COLO668 (cell line): Measurements from ENCODE around the gene CACNA1B.

Experiments
- DNase-seq: peaks from one replicate; lab custom pipeline; 2025; ENCODE audit not compliant: unreplicated experiment; lab: John Stamatoyannopoulos, UW

Gene CACNA1B

DNA sequence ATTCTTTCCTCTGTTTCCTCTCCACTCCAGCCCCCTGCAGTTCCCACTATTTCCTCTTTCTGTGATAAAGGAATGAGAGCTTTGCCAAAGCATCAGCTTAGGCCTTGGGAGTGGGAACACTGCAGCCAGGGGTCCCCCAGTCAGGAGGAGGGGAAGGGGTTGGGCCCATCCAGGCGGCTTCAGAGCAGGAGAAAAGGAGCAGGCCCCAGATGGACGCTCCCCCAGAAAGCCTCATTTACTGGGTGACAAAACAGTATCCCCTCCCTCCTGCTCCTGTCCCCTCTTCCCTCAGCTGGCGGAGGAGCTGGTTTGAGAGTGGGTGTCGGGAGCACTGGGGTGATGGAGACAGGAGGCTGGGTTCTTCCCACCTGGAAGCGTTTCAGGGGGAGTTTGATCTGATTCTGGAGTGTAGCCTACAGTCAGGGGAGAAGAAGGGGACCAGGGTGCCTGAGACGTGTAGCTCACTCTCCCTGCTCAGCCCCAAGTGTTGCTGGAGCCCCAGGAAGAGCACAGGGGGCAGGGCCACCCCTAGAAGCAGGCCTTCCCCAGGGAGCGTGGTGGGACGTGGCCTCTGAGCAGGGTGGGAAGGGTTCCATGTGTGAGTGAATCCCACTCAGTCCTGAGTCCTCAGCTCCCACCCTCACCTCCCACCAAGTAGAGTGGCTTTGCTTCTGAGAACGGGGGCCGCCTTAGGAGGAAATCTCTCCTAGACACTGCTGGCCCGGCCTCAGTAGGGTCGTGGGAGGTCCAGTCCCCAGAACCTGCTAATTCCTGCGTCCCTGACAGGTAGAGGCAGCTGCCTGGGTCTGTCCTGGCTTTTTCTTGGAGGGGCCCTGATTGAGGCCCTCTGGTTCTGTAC is 173.1 kb downstream of the CACNA1B start:
- DNase-seq = no peak

DNA sequence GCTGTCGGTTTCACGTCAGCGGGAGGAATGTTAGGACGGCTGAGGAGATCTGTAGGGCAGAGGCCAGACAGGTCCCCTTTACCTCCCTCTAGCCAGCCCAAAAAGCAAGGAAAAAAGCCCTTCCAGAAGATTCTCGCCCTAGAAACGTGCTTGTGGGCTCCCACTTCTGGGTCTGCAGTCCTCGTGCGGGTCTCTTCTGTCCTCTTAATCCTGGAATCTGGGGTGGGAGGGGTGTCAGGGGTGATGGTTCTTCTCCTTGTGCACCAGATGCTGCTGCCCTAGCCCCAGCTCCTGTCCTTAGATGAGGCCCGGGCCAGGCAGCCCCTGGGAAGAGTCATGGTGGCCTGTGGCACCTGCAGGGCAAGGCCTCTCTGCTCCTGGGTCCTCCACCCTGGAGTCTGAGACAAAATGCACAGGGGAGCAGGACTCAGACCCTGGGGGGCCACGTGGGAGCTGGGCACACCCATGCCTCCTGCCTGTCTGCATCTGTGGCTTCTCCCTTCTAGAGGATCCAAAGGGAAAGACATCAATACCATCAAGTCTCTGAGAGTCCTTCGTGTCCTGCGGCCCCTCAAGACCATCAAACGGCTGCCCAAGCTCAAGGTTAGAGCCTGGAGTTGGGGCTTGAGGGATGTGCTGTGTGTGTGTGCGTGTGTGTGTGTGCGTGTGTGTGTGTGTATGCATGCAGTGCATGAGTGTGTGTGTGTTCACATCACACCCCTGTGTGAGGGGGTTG is 174.2 kb downstream of the CACNA1B start:
- no peak for DNase-seq

DNA sequence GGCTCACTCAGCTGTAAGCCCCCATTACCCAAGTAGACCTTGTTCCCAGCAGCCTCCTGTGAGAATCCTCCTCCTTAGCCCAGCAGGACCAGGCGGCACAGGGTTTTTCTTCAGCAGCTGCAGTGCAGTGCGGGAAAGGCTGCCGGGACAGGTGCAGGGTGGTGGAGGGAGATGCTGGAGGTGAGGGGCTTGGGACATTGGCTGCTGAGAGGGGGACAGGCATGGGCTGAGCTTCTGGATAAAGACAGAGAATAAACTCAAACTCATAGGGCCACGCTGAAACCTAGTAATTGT is 174.7 kb downstream of the CACNA1B start:
- no peak for DNase-seq

DNA sequence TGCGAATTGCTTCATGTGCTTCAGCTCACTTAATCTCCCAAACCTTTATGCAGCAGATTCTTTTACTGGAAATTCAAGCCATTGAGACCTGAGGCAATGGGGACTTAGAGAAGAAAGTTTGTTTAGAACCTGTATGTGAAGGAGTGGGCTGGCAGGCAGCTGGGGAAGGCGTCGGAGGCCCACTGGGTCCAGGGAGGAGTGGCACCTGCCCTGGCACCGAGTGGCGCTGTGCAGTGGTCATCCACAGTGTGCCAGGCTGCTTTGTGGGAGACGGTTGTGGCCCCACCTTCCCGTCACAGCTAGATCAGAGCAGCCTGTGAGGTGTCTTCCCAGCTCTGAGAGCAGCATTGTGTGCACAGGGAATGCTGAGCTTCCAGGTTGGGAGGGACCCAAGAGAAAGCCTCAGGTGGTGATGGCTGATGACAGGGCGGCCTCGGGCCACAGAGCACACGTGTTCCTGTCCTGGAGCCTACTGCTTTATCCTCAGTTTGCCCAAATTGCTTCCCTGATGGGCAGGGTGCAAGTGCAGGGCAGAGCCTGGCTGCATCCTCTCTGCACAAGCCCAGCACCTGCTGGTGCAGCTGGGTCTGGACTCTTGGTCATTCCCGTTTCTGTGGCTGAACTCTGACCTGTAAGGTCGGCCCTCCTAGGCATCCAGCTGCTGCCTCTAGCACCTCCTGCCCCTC is 175.2 kb downstream of the CACNA1B start:
- DNase-seq = no peak

DNA sequence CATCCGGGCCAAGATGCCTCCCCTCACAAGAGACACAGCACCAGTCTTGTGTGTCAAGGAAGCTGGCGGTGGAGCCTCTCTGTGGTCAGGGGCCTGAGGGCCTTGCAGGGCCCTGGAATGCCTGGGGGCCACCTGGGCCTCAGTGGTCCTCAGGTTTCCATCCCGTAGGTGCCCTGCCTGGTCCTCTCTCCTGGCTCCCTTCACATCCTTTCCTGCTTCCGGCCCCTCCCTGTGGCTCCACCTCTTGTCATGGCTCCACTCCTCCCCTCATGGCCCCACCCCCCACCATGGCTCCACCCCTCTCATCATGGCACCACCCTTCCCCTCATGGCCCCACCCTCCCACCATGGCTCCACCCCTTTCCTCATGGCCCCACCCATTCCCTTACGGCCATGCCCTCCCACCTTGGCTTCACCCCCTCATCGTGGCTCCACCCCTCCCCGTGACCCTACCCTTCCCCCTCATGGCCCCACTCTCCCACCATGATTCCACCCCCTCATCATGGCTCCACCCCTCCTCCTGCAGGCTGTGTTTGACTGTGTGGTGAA is 175.8 kb downstream of the CACNA1B start:
- DNase-seq = no peak

DNA sequence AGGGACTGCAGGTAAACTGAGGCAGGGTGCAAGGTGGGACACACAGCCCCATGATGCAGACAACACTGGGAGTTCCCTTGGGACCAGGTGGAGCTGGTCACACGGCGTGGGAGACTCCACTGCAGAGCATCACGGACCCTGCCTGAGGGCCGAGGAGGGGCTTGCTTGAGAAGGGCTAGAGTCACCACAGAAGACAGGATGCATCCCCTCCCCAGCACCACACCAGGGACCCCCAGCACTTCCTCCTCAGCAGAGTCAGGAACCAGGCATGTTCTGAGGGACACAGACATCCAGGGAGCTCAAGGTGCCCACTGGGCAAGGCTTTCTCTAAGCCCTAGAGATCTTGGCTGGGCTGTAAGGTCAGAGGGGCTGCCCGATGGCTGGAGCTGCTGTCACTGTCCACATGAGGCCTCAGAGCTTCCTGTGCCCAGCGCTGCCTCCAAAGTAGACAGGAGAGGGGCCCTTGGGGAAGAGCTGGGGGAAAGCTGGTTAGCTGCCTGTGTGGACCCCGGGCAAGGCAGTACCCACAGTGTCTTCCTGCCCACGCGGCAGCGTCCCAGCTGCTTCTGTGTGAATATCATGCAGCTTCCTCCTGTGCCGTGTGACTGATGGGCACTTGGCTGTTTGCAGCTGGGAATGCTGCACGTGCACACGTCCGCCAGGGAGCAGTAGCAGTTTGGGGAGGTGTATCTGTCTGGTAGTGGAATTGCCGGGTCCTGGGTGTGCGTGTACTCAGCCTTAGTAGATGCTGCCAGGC is 176.6 kb downstream of the CACNA1B start:
- no peak for DNase-seq

DNA sequence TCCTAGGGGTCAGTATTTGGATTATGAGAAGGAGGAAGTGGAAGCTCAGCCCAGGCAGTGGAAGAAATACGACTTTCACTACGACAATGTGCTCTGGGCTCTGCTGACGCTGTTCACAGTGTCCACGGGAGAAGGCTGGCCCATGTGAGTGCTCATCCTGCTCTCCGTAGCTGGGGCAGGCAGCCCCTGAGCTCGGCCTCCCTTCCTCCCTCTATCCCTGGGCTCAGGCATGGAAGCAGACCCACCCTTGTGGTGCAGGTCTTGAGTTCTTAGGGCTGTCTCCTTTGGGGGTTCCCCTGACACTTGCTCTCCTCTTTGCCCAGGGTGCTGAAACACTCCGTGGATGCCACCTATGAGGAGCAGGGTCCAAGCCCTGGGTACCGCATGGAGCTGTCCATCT is 180.1 kb downstream of the CACNA1B start:
- DNase-seq = no peak

DNA sequence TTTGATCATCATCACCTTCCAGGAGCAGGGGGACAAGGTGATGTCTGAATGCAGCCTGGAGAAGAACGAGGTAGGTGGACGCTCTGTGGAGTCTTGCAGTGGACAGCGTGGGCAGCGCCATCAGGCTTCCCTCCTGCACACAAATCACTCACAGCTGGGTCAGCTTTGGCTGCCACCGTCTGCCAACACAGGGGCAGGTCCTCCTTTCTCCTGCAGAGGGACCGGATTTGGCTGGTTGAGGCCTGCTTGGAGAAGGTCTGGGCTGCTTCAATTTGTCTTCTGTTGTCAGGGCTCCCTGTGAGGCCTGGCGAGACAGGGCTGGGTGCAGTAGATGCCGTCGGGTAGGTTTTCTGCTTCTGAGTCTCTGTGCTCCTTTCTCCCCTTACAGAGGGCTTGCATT is 180.6 kb downstream of the CACNA1B start:
- no peak for DNase-seq

DNA sequence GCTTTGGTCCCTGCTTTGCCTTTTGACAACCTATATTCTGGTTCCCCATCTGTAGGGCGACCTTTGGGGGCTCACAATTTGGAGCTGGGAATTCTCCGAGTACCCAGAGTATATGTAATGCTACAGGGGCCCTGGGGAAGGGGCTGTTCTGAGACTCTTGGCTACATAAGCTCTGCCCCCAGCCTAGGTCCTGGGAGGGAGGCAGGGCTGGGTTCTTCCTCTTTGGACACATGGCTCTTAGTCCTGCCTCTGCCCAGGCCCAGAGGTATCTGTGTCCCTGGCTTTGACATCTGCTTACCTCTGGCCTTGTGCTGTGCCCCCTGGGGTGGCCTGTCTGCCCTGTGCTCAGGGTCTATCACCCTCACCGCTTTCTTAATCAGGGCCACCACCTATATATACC is 181.6 kb downstream of the CACNA1B start:
- DNase-seq = no peak

DNA sequence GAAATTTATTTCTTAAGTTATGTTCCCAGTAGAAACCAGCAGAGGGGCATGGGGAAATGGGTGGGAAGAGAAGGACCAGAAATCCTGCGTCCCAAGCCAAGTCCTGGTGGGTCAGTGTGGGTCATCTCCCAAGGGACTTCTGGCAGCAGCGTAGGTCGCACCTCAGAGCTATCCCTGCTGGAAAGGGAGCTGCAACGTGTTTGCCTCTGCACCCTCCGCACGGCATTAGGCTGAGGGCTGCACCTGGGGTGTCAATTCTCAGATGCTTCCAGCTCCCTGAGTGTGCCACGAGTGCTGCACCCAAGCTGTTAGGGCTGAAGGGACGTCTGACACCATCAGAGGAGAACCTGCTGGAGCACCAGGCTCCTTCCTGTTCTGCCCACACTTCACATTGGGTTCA is 182.8 kb downstream of the CACNA1B start:
- DNase-seq = no peak

DNA sequence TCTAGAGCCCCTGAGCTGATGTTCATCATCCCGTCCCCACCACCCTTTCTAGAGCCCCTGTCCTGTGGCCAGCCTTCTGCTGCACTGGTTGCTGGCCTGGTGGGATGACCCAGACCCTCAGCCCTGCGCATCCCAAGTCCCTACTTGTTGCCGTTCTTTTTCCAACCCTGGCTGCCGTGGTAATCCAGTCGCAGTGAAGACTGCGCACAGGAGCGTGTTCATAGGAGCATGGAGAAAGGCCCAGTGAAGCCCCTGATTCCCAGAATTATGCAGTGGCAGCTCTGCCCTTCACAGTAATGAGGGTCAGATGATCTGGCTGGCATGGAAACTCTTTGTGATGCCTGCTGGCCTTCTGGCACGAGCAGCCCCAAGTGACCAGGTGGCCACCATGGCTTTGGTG is 183.3 kb downstream of the CACNA1B start:
- DNase-seq = no peak

DNA sequence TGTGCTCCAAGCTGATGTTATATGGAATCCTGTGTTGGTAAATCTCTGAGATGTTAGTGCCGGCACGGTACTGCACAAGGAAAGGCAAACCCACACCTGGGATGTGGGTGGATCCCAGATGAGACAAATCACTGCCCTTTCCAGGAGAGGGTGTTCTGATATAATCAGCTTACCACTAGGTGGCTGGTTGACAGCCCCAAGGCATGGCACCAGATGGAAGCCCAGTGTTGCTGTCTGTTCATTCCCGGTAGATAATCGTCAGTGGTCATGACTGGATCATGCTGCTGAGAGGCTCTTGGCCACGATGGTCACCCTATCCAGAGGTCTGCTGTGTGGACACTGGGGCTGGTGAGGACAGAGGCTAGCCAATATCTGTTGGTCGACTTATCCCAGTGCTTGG is 184.0 kb downstream of the CACNA1B start:
- DNase-seq = no peak

DNA sequence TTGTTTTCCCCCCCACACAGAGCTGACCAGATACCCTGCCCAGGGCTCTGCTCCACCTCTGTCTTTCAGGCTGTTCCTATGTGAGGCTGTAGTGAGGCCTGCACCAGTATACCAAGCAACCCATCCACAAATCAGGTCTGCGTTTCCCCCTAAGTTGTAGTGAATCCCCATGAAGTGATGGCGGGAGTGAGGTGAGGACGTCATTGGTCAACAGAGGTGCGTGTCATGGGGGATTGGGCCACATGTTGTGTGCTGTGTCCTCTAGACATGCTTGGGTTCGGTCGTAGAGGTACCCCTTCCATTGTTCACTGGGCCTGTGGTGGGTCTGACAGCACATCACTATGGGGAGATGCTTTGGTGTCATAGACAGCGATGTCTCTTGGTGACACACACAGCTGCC is 184.6 kb downstream of the CACNA1B start:
- no peak for DNase-seq

DNA sequence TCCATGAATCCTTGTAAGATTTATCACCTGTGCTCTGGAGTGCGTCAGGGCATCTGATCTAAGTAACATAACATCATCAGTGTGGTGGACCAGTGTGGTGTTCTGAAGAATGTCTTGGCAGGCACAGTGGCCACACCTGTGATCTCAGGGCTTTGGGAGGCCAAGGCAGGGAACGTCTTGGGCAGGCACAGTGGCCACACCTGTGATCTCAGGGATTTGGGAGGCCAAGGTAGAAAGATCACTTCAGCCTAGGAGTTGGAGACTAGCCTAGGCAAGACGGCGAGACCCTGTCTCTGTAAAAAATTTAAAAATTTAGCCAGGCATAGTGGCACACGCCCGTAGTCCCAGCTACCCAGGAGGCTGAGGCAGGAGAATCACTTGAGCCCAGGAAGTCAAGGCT is 185.5 kb downstream of the CACNA1B start:
- DNase-seq = no peak

DNA sequence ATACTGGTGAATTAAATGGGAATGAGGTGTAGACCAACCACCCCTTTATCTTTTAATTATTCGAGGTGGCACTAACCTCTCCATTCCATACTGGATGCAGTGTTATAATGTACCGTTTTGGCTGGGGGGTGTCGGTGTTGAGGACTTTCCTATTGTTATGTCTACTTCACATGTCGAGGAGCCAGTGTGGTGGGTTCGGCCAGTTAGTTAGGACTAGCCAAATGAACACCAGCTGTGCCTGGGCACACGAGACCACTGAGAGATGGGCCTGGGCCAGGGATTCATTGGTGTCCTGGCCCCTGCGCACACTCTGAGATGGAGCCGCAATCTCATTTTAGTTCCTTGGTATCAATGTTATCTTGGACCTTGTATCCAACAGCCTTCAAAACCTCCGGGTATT is 186.2 kb downstream of the CACNA1B start:
- no peak for DNase-seq

DNA sequence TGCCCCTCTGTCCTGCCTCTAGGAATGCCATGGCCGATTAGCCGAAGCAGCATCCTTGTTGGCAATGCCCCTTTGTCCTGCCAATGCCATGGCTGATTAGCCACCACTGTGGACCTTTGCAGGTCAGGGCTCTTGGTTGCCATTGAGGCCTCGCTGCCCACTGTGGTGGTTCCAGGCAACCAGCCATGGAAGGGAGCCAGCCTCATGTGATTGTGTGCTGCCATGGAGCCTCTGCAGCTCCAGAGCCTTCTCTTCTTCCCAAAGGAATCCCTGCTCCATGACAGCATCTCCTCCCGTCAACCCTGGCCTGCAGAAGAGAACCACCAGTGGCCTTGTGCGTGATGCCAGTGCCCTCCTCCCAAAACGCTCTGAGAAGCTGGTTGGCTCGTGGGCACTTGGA is 187.0 kb downstream of the CACNA1B start:
- DNase-seq = no peak

DNA sequence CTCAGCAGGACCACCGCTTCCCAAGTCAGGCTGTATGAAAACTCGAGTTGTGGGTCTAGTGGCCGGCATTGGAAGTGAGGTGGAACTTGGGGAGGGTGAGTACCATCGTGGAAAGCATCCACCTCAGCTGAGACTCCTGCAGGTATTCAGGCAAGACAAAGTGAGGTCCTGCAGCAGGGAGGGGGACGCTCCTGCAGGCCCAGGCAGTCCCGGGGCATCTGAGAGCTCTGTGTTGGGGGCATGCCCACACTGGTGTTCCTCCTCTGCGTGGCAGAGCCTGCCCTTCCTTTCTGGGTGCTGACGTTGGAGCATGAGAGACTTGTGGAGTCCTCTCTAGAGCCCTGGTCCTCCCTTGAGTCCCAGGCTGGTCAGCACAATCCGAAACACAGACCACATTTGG is 187.7 kb downstream of the CACNA1B start:
- DNase-seq = no peak

DNA sequence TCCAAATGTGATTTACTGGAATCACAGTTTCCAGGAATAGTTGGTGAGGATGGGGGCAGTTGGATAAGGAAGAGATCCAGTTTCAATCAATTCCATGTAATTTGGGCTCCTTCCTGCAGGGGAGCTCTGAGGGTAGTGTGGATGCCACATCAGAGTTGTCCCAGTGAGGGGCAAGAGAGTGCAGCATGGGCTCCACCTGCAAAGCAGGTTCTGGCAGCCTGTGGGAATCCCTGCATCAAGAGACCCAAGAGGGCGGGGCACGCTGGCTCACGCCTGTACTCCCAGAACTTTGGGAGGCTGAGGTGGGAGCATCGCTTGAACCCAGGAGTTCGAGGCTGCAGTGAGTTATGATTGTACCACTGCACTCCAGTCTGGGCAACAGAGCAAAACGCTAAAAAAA is 188.5 kb downstream of the CACNA1B start:
- DNase-seq = no peak

DNA sequence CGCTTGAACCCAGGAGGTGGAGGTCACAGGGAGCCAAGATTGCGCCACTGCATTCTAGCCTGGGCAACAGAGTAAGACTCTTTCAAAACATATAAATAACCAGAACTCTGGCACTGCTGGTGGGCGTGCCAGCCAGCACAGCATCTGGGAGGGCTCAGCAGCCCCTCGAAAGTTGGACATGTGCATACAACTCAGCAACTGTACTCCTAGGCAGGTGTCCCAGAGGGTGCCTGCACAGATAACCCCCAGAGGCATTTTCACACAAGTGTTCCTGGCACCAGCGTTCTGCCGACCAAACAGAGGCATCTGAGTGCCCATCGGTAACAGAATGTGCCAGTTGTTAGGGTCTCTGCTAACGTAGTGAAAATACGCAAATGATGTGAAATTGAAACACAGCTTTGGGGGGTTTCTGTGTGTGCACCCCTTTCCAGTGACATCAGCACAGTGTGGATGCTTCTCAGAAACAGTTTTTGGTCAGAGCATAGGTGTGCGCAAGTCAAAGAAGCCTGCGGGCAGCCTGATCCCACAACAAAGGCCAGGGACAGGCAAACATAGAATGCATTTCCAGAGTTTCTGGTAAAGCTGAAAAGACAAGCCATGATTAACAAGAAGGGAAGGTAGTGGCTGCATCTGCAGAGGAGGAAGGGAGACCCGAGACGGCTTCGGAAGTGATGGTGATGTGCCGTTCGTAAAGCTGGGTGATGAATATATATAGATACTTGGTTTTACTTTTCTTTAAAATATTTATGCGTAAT is 190.2 kb downstream of the CACNA1B start:
- DNase-seq = no peak

DNA sequence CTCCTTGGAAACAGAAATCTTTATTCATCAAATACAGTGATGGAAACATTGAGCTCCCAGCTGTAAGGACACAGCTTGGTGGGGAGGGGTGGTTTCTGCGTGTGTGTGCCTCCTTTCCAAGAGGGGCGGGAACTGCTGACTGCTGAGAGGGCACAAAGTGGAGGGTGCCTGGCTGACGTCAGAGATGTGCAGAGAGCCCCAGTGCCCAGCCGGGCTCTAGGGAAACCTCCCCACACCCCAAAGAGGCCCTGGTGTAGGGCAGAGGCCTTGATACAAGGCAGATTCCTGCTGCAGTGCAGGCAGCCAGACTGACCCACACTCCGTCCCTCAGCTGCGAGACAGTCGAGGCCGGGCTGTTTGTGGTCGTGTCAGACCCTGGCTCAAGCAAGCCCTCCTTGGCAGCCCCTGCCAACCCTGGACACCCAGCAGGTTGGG is 191.0 kb downstream of the CACNA1B start:
- DNase-seq = no peak
